Measurements from ENCODE around the gene NFIC.

- TF ChIP-seq CTCF (IDR thresholded peaks at IDR 0.05; ENCODE audit: low read length): no peak
- no peak for TF ChIP-seq EZH2 (IDR thresholded peaks at IDR 0.05; ENCODE audit: borderline replicate concordance, low read length)
Measured at GRCh38 chr19:3407556-3408516, 41.5 kb downstream of the NFIC start.

Data from OCI-LY1 (cell line).